IMR-90 (cell line): ENCODE data around the gene PPARGC1A. TPM values are rescaled to one million over a fixed set of nuclear protein-coding genes. Genes with fewer than 3 reads are reported as not detected.

Experiments
- ATAC-seq: fragments of 200-7000 bp; cut with Tn5 transposase; 2 replicates; pipeline ENCODE4 v1.9.1; 2020; ENCODE audit warnings: low read depth, mild to moderate bottlenecking, moderate library complexity
- BruUV-seq: library from RNA; stranded (reverse); fragments of 400-500 nt; replicated peaks from 2 replicates; lab custom pipeline; 2021; lab: Mats Ljungman, UMichigan
- CTCF ChIA-PET: fragments of 300-600 bp; formaldehyde crosslinking; extraction: SDS; loops from one replicate; lab custom pipeline; 2021; ENCODE audit warnings: antibody characterized with exemption; lab: Yijun Ruan, JAX
- POLR2A ChIA-PET: fragments of 300-600 bp; sonication (Branson Sonifier 250); formaldehyde crosslinking; loops from one replicate; lab custom pipeline; 2022; ENCODE audit warnings: antibody characterized with exemption; ENCODE audit not compliant: unreplicated experiment; lab: Charles Lee
- DNase-seq: peaks from one replicate; pipeline ENCODE4 v3.0.0; 2013
- H2AFZ ChIP-seq: replicated peaks from 2 replicates; pipeline ENCODE3; 2013; ENCODE audit warnings: low read length, mild to moderate bottlenecking; ENCODE audit not compliant: poor library complexity
- H2AK5ac ChIP-seq: 2 replicates; pipeline ENCODE4 v1.6.1; 2013; ENCODE audit warnings: low read depth, low read length, inconsistent platforms
- H2AK9ac ChIP-seq: replicated peaks from 2 replicates; pipeline ENCODE3; 2013; ENCODE audit warnings: mild to moderate bottlenecking, low read depth, low read length, moderate library complexity; ENCODE audit not compliant: poor library complexity
- H2BK120ac ChIP-seq: 2 replicates; pipeline ENCODE4 v1.6.1; 2013; ENCODE audit warnings: low read depth, low read length, inconsistent platforms
- H2BK15ac ChIP-seq: 3 replicates; pipeline ENCODE4 v1.6.1; 2013; ENCODE audit warnings: low read depth, low read length, inconsistent platforms
- H2BK20ac ChIP-seq: 2 replicates; pipeline ENCODE4 v1.6.1; 2013; ENCODE audit warnings: low read depth, mild to moderate bottlenecking, inconsistent platforms, low read length, moderate library complexity
- H2BK5ac ChIP-seq: 2 replicates; pipeline ENCODE4 v1.6.1; 2013; ENCODE audit warnings: mild to moderate bottlenecking, low read depth, low read length, inconsistent platforms; ENCODE audit not compliant: poor library complexity, severe bottlenecking
- H3K14ac ChIP-seq: replicated peaks from 2 replicates; pipeline ENCODE4 v1.6.1; 2013; ENCODE audit warnings: low read depth, low read length, inconsistent platforms
- H3K18ac ChIP-seq: 2 replicates; pipeline ENCODE4 v1.6.1; 2013; ENCODE audit warnings: low read depth, low read length, control low read depth
- H3K23ac ChIP-seq: 2 replicates; pipeline ENCODE4 v1.6.1; 2013; ENCODE audit warnings: low read depth, low read length, inconsistent platforms
- H3K27ac ChIP-seq: 2 replicates; pipeline ENCODE4 v1.5.1; 2013; ENCODE audit warnings: mild to moderate bottlenecking, control low read depth, low read length; ENCODE audit not compliant: insufficient read depth
- H3K27me3 ChIP-seq: 2 replicates; pipeline ENCODE4 v1.6.1; 2013; ENCODE audit warnings: low read length; ENCODE audit not compliant: control insufficient read depth, insufficient read depth
- H3K36me3 ChIP-seq: 2 replicates; pipeline ENCODE4 v1.6.1; 2013; ENCODE audit warnings: low read length, mixed read lengths; ENCODE audit not compliant: control insufficient read depth, insufficient read depth
- H3K4ac ChIP-seq: 2 replicates; pipeline ENCODE4 v1.6.1; 2013; ENCODE audit warnings: low read depth, low read length, inconsistent platforms
- H3K4me1 ChIP-seq: 2 replicates; pipeline ENCODE4 v1.6.1; 2013; ENCODE audit warnings: low read length, mixed read lengths; ENCODE audit not compliant: control insufficient read depth, insufficient read depth
- H3K4me2 ChIP-seq: 2 replicates; pipeline ENCODE4 v1.6.1; 2013; ENCODE audit warnings: low read depth, mild to moderate bottlenecking, control low read depth, low read length, moderate library complexity
- H3K4me3 ChIP-seq: 2 replicates; pipeline ENCODE4 v1.5.1; 2013; ENCODE audit warnings: low read depth, mild to moderate bottlenecking, control low read depth, low read length, moderate library complexity; ENCODE audit not compliant: insufficient read depth
- H3K56ac ChIP-seq: 2 replicates; pipeline ENCODE4 v1.6.1; 2013; ENCODE audit warnings: low read length, inconsistent platforms; ENCODE audit not compliant: insufficient read depth; ENCODE audit errors: extremely low read depth
- H3K79me1 ChIP-seq, 2 experiments: 2 replicates each; pipeline ENCODE4 v1.6.1; 2013; ENCODE audit warnings: low read length in 2 of 2, inconsistent platforms in 1 of 2, low read depth in 1 of 2
- H3K9ac ChIP-seq: 2 replicates; pipeline ENCODE4 v1.6.1; 2013; ENCODE audit warnings: low read depth, low read length, control low read depth
- H3K9me1 ChIP-seq: 2 replicates; pipeline ENCODE4 v1.6.1; 2013; ENCODE audit warnings: low read length, inconsistent platforms; ENCODE audit not compliant: insufficient read depth
- H3K9me3 ChIP-seq: 2 replicates; pipeline ENCODE4 v1.6.1; 2013; ENCODE audit warnings: low read length; ENCODE audit not compliant: control insufficient read depth, insufficient read depth
- H4K20me1 ChIP-seq: 2 replicates; pipeline ENCODE4 v1.6.1; 2013; ENCODE audit warnings: low read length, inconsistent platforms; ENCODE audit not compliant: insufficient read depth
- H4K5ac ChIP-seq: 2 replicates; pipeline ENCODE4 v1.6.1; 2013; ENCODE audit warnings: mild to moderate bottlenecking, low read depth, low read length, control low read depth
- H4K8ac ChIP-seq, 2 experiments: 2 replicates each; pipeline ENCODE4 v1.6.1; 2013; ENCODE audit warnings: low read depth in 2 of 2, low read length in 2 of 2, control low read depth in 1 of 2, inconsistent platforms in 1 of 2
- H4K91ac ChIP-seq: 2 replicates; pipeline ENCODE4 v1.6.1; 2013; ENCODE audit warnings: low read depth, low read length, inconsistent platforms; ENCODE audit not compliant: insufficient read depth
- NFE2L2 ChIP-seq: fragments of 150-350 bp; IDR thresholded peaks from 2 replicates; pipeline ENCODE4 v1.6.1; 2016; ENCODE audit warnings: low read depth, mild to moderate bottlenecking, low read length
- WGBS, 2 experiments: methylation state at CpG; one replicate each; pipeline versions ENCODE4 v1.1.5 to v1.1.7; 2013; ENCODE audit warnings: missing lambda C conversion rate in 2 of 2; ENCODE audit not compliant: insufficient read length in 1 of 2; ENCODE audit errors: extremely low coverage in 2 of 2; 5-methylcytosine and 5-hydroxymethylcytosine counted together
- dilution Hi-C: fragments of 300-500 bp; cut with HindIII; formaldehyde crosslinking; loops from one replicate; pipeline ENCODE4 v1.14.3; 2018; ENCODE audit warnings: low sequenced_read_pairs; ENCODE audit not compliant: unreplicated experiment
- in situ Hi-C: fragments of 300-500 bp; cut with MboI; formaldehyde crosslinking; loops from 3 replicates; pipeline ENCODE4 v1.14.3; 2019; ENCODE audit warnings: low sequenced_read_pairs, inconsistent platforms, mixed read lengths
- intact Hi-C: fragments of 100-400 bp; cut with micrococcal nuclease; formaldehyde crosslinking; loops from 2 replicates; pipeline ENCODE4 v1.10.0; 2022
- polyA plus RNA-seq, 3 experiments: library from polyadenylated mRNA; depleted of rRNA; stranded (reverse); fragments of >200 nt; gene quantifications; 2 replicates each; pipeline ENCODE4 v1.2.3, GENCODE V29; 2012; ENCODE audit warnings: low replicate concordance in 1 of 3
- total RNA-seq: library from RNA; depleted of rRNA; stranded (reverse); fragments of >200 nt; gene quantifications from 2 replicates; pipeline ENCODE4 v1.2.3, GENCODE V29; 2012

PPARGC1A gene
- total and polyA plus RNA-seq, 2 of the 4 experiments (the other 2 are of a cell fraction) = under 0.01 to 0.03 TPM

DNA sequence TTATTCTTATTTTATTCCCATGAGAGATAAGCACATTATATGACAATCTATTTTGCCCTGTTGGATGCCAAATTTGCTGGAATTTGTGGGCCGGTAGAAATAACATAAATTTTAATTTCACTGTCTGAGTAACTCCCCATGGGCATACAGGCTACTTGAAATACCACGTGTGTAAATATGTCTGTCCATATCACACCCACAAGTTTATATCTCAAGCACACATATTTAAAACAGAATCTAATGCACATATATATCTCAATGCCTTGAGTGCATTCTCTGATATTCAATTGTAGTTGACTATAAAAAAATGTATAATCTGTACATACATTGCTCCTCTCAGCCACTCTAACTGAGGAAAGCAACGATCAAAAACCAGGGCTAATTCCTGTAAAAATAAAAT lies 51.2 kb downstream of the PPARGC1A start:
- Histone ChIP-seq H3K4ac (no peak overlapping the region), H2BK15ac (no peak overlapping the region), H4K20me1 (no peaks in the 10 kb centered on the region), H2BK5ac (no peak overlapping the region), H3K14ac (no peak overlapping the region), H3K4me3 (no peak overlapping the region), H3K4me1 (no peaks in the 10 kb centered on the region), H3K27ac (no peak overlapping the region), H2AK9ac (no peak overlapping the region), H3K9me3 (no peaks in the 10 kb centered on the region), H3K27me3 (no peaks in the 10 kb centered on the region), H3K18ac (no peak overlapping the region), H4K91ac (no peak overlapping the region), H4K8ac (no peak overlapping the region), H2AK5ac (no peak overlapping the region), H2BK20ac (no peak overlapping the region), H3K9me1 (no peaks in the 10 kb centered on the region), H3K79me1 (no peaks in the 10 kb centered on the region), H3K9ac (no peak overlapping the region), H2AFZ (no peak overlapping the region), H3K23ac (no peak overlapping the region), H3K36me3 (no peaks in the 10 kb centered on the region), H2BK120ac (no peak overlapping the region), H4K5ac (no peak overlapping the region), H3K56ac (no peak overlapping the region), H3K4me2 (no peak overlapping the region)
- CTCF ChIA-PET = no interaction called here
- no TSS peak for BruUV-seq
- dilution Hi-C loops = no loop called here
- intact Hi-C loops = no loop called here
- DNase-seq = no peak
- no peak for TF ChIP-seq NFE2L2
- in situ Hi-C loops = no loop called here
- no CpG with 5 or more reads among the region's 3 CpGs for WGBS, 2 experiments
- no peak for ATAC-seq
- POLR2A ChIA-PET = no interaction called here
